Pancreas (tissue), 10 donors: ENCODE results near the gene ALX3. TPM values are rescaled to one million over a fixed set of nuclear protein-coding genes. Genes with fewer than 3 reads are reported as not detected.
A peak's percentile ranks its signal among the peaks of the same experiment; 100 is the strongest.

Experiments used
- ATAC-seq, 4 donors: fragments of 200-7000 bp; cut with Tn5 transposase; one replicate each; pipeline versions ENCODE4 v1.8.0 to v1.9.1; 2020; ENCODE audit warnings: mild to moderate bottlenecking in 4 of 4, moderate library complexity in 4 of 4
- DNase-seq, 6 donors: peaks; one replicate each; pipeline ENCODE4 v3.0.0-alpha.2; 2020
- FAIRE-seq: peaks from 2 replicates; lab custom pipeline; 2012; peaks lifted over from hg19 to GRCh38; lab: Jason Lieb, UNC
- H3K27ac ChIP-seq, 4 donors: fragments of 200-600 bp; sonication (generic); 1 replicate in 3 of 4; 2 replicates in 1 of 4; pipeline versions ENCODE4 v1.5.0 to v1.8.0; 2020
- H3K27me3 ChIP-seq, 4 donors: fragments of 200-600 bp; one replicate each; pipeline ENCODE4 v1.8.0; 2021
- H3K36me3 ChIP-seq, 3 donors: fragments of 200-600 bp; sonication (generic) in 1 of 3; one replicate each; pipeline versions ENCODE4 v1.5.0 to v1.8.0; 2020 to 2021
- H3K4me1 ChIP-seq, 3 donors: fragments of 200-600 bp; one replicate each; pipeline ENCODE4 v1.8.0; 2021
- H3K4me3 ChIP-seq, 4 donors: fragments of 200-600 bp; sonication (generic) in 2 of 4; one replicate each; pipeline versions ENCODE4 v1.5.0 to v1.8.0; 2020 to 2021
- H3K9me3 ChIP-seq, 4 donors: fragments of 200-600 bp; one replicate each; pipeline ENCODE4 v1.8.0; 2021
- CTCF ChIP-seq, 4 donors: fragments of 200-600 bp; sonication (generic) in 3 of 4; IDR thresholded peaks; one replicate each; pipeline versions ENCODE4 v1.5.0 to v1.8.0; 2021; ENCODE audit warnings: antibody characterized with exemption in 4 of 4
- WGBS, 2 donors: extraction: QIAGEN DNeasy Blood & Tissue Kit; methylation state at CpG; one replicate each; pipeline ENCODE4 v1.1.7; 2013; 5-methylcytosine and 5-hydroxymethylcytosine counted together
- intact Hi-C, 3 donors: fragments of 100-400 bp; cut with DNase I; formaldehyde crosslinking; loops; one replicate each; pipeline versions ENCODE4 v1.11.1 to v1.14.2; 2022
- polyA plus RNA-seq, 2 donors: library from polyadenylated mRNA; stranded (reverse); fragments of 200-250 nt; gene quantifications; one replicate each; pipeline ENCODE4 v1.2.3, GENCODE V29; 2013
- total RNA-seq, 6 donors: library from RNA; stranded (reverse); fragmentation: NEBNext Ultra II Directional in 4 of 6; extraction: Animal tissue kit (Norgen Biotek cat#: 25700) in 4 of 6; gene quantifications; one replicate each; pipeline versions ENCODE4 v1.2.1 to v1.2.4, GENCODE V29; 2021 to 2023
- donor health status: healthy with polysubstance abuse.
- donor health status: DM: no; HTN: no; CAD: no; lungs with moderate emphysema.
- donor health status: DM: no; HTN: no; CAD: no.
- donor health status: control.
- donor health status: control.
- donor health status: Bipolar disorder and iron deficiency.
- donor health status: DM: yes; HTN: yes; CAD: no.
- donor health status: DM: no; HTN: no; CAD: no.
- donor health status: DM: no; HTN: no; CAD: no.
- donor health status: DM: yes; HTN: yes; CAD: no.

Gene ALX3
- total and polyA plus RNA-seq, 8 donors: 0.35 TPM; not detected in 7

GRCh38 chr1:110024613-110025012 is 45.9 kb downstream of the ALX3 start:
- Histone ChIP-seq H3K27me3 (no peaks in the 10 kb centered on the region), H3K4me1 (no peaks in the 10 kb centered on the region), H3K9me3 (no peaks in the 10 kb centered on the region), H3K27ac (no peak overlapping the region), H3K4me3 (no peak overlapping the region), H3K36me3 (peaks cover 5 to 41% (median 25%) of the 10 kb centered on the region in 3 donors)
- FAIRE-seq (no peak), DNase-seq (no peak), ATAC-seq (no peak)
- TF ChIP-seq CTCF (IDR thresholded peaks at IDR 0.05): no peak
- intact Hi-C loops: no loop called here
- 91 to 93% methylated on average over 4 of the region's 4 CpGs for WGBS, 2 donors

GRCh38 chr1:110021285-110021684 is 49.2 kb downstream of the ALX3 start:
- 93 to 95% methylated on average over 3 of the region's 3 CpGs for WGBS, 2 donors
- no peaks in the 10 kb centered on the region for H3K4me1 ChIP-seq
- no peaks in the 10 kb centered on the region for H3K9me3 ChIP-seq
- ATAC-seq: no peak
- H3K4me3 ChIP-seq: no peak overlapping the region
- no peaks in the 10 kb centered on the region for H3K27me3 ChIP-seq
- DNase-seq: no peak
- intact Hi-C loops: no loop called here
- H3K36me3 ChIP-seq: peaks cover 17 to 74% (median 42%) of the 10 kb centered on the region in 3 donors
- no peak overlapping the region for H3K27ac ChIP-seq
- FAIRE-seq: no peak
- TF ChIP-seq CTCF (IDR thresholded peaks at IDR 0.05): no peak

GRCh38 chr1:110019770-110020169 is 50.7 kb downstream of the ALX3 start:
- Histone ChIP-seq H3K27me3 (no peaks in the 10 kb centered on the region), H3K9me3 (no peaks in the 10 kb centered on the region), H3K27ac (no peak overlapping the region), H3K4me1 (no peaks in the 10 kb centered on the region), H3K4me3 (no peak overlapping the region), H3K36me3 (peaks cover 20 to 88% (median 55%) of the 10 kb centered on the region in 3 donors)
- no peak for DNase-seq
- 79 to 95% methylated on average over 1 of the region's 1 CpG for WGBS, 2 donors
- TF ChIP-seq CTCF (IDR thresholded peaks at IDR 0.05): no peak
- FAIRE-seq: no peak
- intact Hi-C loops: no loop called here
- ATAC-seq: no peak

- 84 to 86% methylated on average over 9 of the region's 9 CpGs for WGBS, 2 donors
- TF ChIP-seq CTCF (IDR thresholded peaks at IDR 0.05): no peak
- no peaks in the 10 kb centered on the region for H3K9me3 ChIP-seq
- DNase-seq (peak in 1 of 6 donors; percentile 27), FAIRE-seq (no peak), ATAC-seq (peak in 3 of 4 donors; percentile 28 to 87 (median 83))
- no peaks in the 10 kb centered on the region for H3K27me3 ChIP-seq
- H3K4me3 ChIP-seq: no peak overlapping the region
- peaks cover 24 to 97% (median 65%) of the 10 kb centered on the region in 3 donors for H3K36me3 ChIP-seq
- intact Hi-C loops: no loop called here
- no peaks in the 10 kb centered on the region for H3K4me1 ChIP-seq
- H3K27ac ChIP-seq: no peak overlapping the region
Measured at GRCh38 chr1:110018396-110018795, 52.1 kb downstream of the ALX3 start.

- no peaks in the 10 kb centered on the region for H3K9me3 ChIP-seq
- no peak overlapping the region for H3K27ac ChIP-seq
- WGBS, 2 donors: 74 to 77% methylated on average over 3 of the region's 3 CpGs
- no peaks in the 10 kb centered on the region for H3K27me3 ChIP-seq
- no peak for TF ChIP-seq CTCF (IDR thresholded peaks at IDR 0.05)
- FAIRE-seq (no peak), DNase-seq (no peak), ATAC-seq (no peak)
- no peaks in the 10 kb centered on the region for H3K4me1 ChIP-seq
- peaks cover 18 to 97% (median 67%) of the 10 kb centered on the region in 3 donors for H3K36me3 ChIP-seq
- intact Hi-C loops: no loop called here
- H3K4me3 ChIP-seq: no peak overlapping the region
Measured at GRCh38 chr1:110017792-110018191, 52.7 kb downstream of the ALX3 start.
